Measurements from ENCODE around the gene ESRRB.
A peak's percentile ranks its signal among the peaks of the same experiment; 100 is the strongest.

Gene ESRRB

GRCh38 chr14:76546426-76547221 is 170.7 kb downstream of the ESRRB start:
- TF ChIP-seq, protein P1, sequence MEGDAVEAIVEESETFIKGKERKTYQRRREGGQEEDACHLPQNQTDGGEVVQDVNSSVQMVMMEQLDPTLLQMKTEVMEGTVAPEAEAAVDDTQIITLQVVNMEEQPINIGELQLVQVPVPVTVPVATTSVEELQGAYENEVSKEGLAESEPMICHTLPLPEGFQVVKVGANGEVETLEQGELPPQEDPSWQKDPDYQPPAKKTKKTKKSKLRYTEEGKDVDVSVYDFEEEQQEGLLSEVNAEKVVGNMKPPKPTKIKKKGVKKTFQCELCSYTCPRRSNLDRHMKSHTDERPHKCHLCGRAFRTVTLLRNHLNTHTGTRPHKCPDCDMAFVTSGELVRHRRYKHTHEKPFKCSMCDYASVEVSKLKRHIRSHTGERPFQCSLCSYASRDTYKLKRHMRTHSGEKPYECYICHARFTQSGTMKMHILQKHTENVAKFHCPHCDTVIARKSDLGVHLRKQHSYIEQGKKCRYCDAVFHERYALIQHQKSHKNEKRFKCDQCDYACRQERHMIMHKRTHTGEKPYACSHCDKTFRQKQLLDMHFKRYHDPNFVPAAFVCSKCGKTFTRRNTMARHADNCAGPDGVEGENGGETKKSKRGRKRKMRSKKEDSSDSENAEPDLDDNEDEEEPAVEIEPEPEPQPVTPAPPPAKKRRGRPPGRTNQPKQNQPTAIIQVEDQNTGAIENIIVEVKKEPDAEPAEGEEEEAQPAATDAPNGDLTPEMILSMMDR (conservative IDR thresholded peaks at IDR 0.05), result 0 out of 2 replicates have a peak, but pooled peaks have one; percentile 13
- H3K27ac ChIP-seq, result no peak overlapping the region

DNA sequence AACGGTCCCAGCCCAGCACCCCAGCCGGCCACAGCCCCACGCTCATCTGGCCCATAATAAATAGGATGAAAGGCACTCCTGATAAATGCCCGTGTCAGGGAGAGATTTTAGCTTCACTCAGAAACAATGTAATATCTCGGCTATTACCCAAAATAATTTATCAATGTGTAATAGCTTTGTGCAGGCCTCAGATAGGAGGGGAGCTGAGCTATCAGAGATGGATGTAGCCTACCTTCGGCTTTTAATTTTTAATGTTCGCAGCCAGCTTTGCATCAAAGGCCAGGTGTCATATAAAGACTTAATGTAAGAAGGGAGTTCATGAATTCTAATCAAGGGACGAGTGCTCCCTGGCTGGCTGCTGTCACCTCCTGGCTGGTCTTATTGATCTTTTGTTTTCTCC is 171.9 kb downstream of the ESRRB start:
- no peak overlapping the region for H3K27ac ChIP-seq
- TF ChIP-seq, protein P1 (conservative IDR thresholded peaks at IDR 0.05), result no peak

GRCh38 chr14:76550534-76550933 is 174.6 kb downstream of the ESRRB start:
- H3K27ac ChIP-seq, result no peak overlapping the region
- TF ChIP-seq, protein P1 (conservative IDR thresholded peaks at IDR 0.05), result no peak

- TF ChIP-seq, protein P1 (conservative IDR thresholded peaks at IDR 0.05), result no peak
- H3K27ac ChIP-seq, result no peak overlapping the region
Observed at GRCh38 chr14:76551116-76551515, 175.2 kb downstream of the ESRRB start.

Measured in VCaP (cell line).